Left hindlimb (tissue), 1 donor: ENCODE results near the gene HOMER2.
"Not testable (repeated sequence)": the region's sequence is repeated elsewhere in the genome, so short reads cannot be mapped to it uniquely, and the experiment has no call there.

ENCODE experiments used
- DNase-seq: peaks from one replicate; pipeline ENCODE4 v3.0.0-alpha.2; 2018

The HOMER2 gene

GRCh38 chr15:82963471-82964341 is 11.2 kb upstream of the HOMER2 start:
- DNase-seq, result no peak

GRCh38 chr15:82960766-82961165 is 8.2 kb upstream of the HOMER2 start:
- no peak for DNase-seq

- DNase-seq, result no peak
Measured at GRCh38 chr15:82959423-82959822, 6.9 kb upstream of the HOMER2 start.

- no peak for DNase-seq
Measured at GRCh38 chr15:82958638-82959037, 6.1 kb upstream of the HOMER2 start.

GRCh38 chr15:82951472-82952157 is 905 bp downstream of the HOMER2 start:
- no peak for DNase-seq

- DNase-seq, result no peak
Measured at GRCh38 chr15:82950746-82951370, 1.7 kb downstream of the HOMER2 start.

GRCh38 chr15:82950295-82950694 is 2.2 kb downstream of the HOMER2 start:
- DNase-seq, result no peak

- DNase-seq, result no peak
Measured at GRCh38 chr15:82946155-82946701, 6.3 kb downstream of the HOMER2 start.

- no peak for DNase-seq
Measured at GRCh38 chr15:82945326-82945725, 7.2 kb downstream of the HOMER2 start.

- no peak for DNase-seq
Measured at GRCh38 chr15:82944821-82945220, 7.7 kb downstream of the HOMER2 start.

- no peak for DNase-seq
Measured at GRCh38 chr15:82944056-82944455, 8.5 kb downstream of the HOMER2 start.

GRCh38 chr15:82943176-82943575 is 9.3 kb downstream of the HOMER2 start:
- DNase-seq, result no peak

GRCh38 chr15:82942691-82943090 is 9.8 kb downstream of the HOMER2 start:
- DNase-seq, result no peak

- DNase-seq, result not testable (repeated sequence)
Measured at GRCh38 chr15:82939678-82940077, 12.8 kb downstream of the HOMER2 start.

GRCh38 chr15:82937712-82938058 is 14.8 kb downstream of the HOMER2 start:
- DNase-seq, result no peak

GRCh38 chr15:82936966-82937711 is 15.4 kb downstream of the HOMER2 start:
- DNase-seq, result no peak

- no peak for DNase-seq
Measured at GRCh38 chr15:82935382-82935781, 17.1 kb downstream of the HOMER2 start.

GRCh38 chr15:82934100-82934880 is 18.2 kb downstream of the HOMER2 start:
- DNase-seq, result no peak

GRCh38 chr15:82933576-82933975 is 18.9 kb downstream of the HOMER2 start:
- no peak for DNase-seq

- no peak for DNase-seq
Measured at GRCh38 chr15:82931221-82931620, 21.3 kb downstream of the HOMER2 start.

- DNase-seq, result no peak
Measured at GRCh38 chr15:82930461-82930860, 22.1 kb downstream of the HOMER2 start.

- DNase-seq, result no peak
Measured at GRCh38 chr15:82928711-82929110, 23.8 kb downstream of the HOMER2 start.
